ENCODE results near the gene ABCA2.

The ABCA2 gene

GRCh38 chr9:137027369-137028262 lies at the start of gene ABCA2:
Gene ABCA2 (minus strand): TSS chr9:137028237. CDS start chr9:137028140, 97 bp downstream.
- no peak for DNase-seq (ENCODE audit: low read depth)
- peak within 1 kb of the TSS; percentile 62 for H3K4me3 ChIP-seq (ENCODE audit: low read depth, low read length)

- peak within 1 kb of the TSS; percentile 64 for H3K4me3 ChIP-seq (ENCODE audit: low read depth, low read length)
- no peak for DNase-seq (ENCODE audit: low read depth)
Observed at GRCh38 chr9:137077010-137077747, 49.1 kb upstream of the ABCA2 start, which contains the start of gene UAP1L1. Gene UAP1L1 (plus strand): TSS chr9:137077517. CDS start chr9:137077533, 16 bp downstream.

GRCh38 chr9:137076636-137077009 lies 48.6 kb upstream of the ABCA2 start:
- DNase-seq (ENCODE audit: low read depth), result no peak
- peak overlapping the region; percentile 40 for H3K4me3 ChIP-seq (ENCODE audit: low read depth, low read length)

GRCh38 chr9:137075275-137075775 lies 47.3 kb upstream of the ABCA2 start:
- DNase-seq (ENCODE audit: low read depth), result no peak
- H3K4me3 ChIP-seq (ENCODE audit: low read depth, low read length), result no peak overlapping the region

- H3K4me3 ChIP-seq (ENCODE audit: low read depth, low read length), result no peak overlapping the region
- no peak for DNase-seq (ENCODE audit: low read depth)
Observed at GRCh38 chr9:137074657-137075274, 46.7 kb upstream of the ABCA2 start.

- no peak for DNase-seq (ENCODE audit: low read depth)
Observed at GRCh38 chr9:137073992-137074399, 46.0 kb upstream of the ABCA2 start.

GRCh38 chr9:137071282-137071681 lies 43.2 kb upstream of the ABCA2 start:
- no peak for DNase-seq (ENCODE audit: low read depth)
- H3K4me3 ChIP-seq (ENCODE audit: low read depth, low read length), result no peak overlapping the region

More at GRCh38 chr9:137073992-137074399, 46.0 kb upstream of the ABCA2 start:
- no peak overlapping the region for H3K4me3 ChIP-seq (ENCODE audit: low read depth, low read length)

GRCh38 chr9:137070906-137071275 lies 42.9 kb upstream of the ABCA2 start:
- peak overlapping the region; percentile 40 for H3K4me3 ChIP-seq (ENCODE audit: low read depth, low read length)
- DNase-seq (ENCODE audit: low read depth), result no peak

GRCh38 chr9:137070201-137070905 lies 42.3 kb upstream of the ABCA2 start, which contains the start of gene SAPCD2:
Gene SAPCD2 (minus strand): TSS chr9:137070557. CDS start chr9:137070460, 97 bp downstream.
- DNase-seq (ENCODE audit: low read depth), result peak; percentile 36
- H3K4me3 ChIP-seq (ENCODE audit: low read depth, low read length), result peak within 1 kb of the TSS; percentile 40

- H3K4me3 ChIP-seq (ENCODE audit: low read depth, low read length), result peak overlapping the region; percentile 22
- no peak for DNase-seq (ENCODE audit: low read depth)
Observed at GRCh38 chr9:137069508-137070091, 41.6 kb upstream of the ABCA2 start.

GRCh38 chr9:137068539-137069507 lies 40.8 kb upstream of the ABCA2 start:
- no peak overlapping the region for H3K4me3 ChIP-seq (ENCODE audit: low read depth, low read length)
- DNase-seq (ENCODE audit: low read depth), result no peak

- DNase-seq (ENCODE audit: low read depth), result no peak
- no peak overlapping the region for H3K4me3 ChIP-seq (ENCODE audit: low read depth, low read length)
Observed at GRCh38 chr9:137067860-137068538, 40.0 kb upstream of the ABCA2 start.

GRCh38 chr9:137066096-137066861 lies 38.2 kb upstream of the ABCA2 start:
- no peak for DNase-seq (ENCODE audit: low read depth)
- no peak overlapping the region for H3K4me3 ChIP-seq (ENCODE audit: low read depth, low read length)

GRCh38 chr9:137065336-137065967 lies 37.4 kb upstream of the ABCA2 start:
- H3K4me3 ChIP-seq (ENCODE audit: low read depth, low read length), result no peak overlapping the region
- no peak for DNase-seq (ENCODE audit: low read depth)

GRCh38 chr9:137064880-137065164 lies 36.8 kb upstream of the ABCA2 start:
- H3K4me3 ChIP-seq (ENCODE audit: low read depth, low read length), result no peak overlapping the region
- no peak for DNase-seq (ENCODE audit: low read depth)

All from skeletal muscle cell (primary cell).